ENCODE results near the gene PERCC1. TPM values are rescaled to one million over a fixed set of nuclear protein-coding genes. Genes with fewer than 3 reads are reported as not detected.
A peak's percentile ranks its signal among the peaks of the same experiment; 100 is the strongest.

Gene PERCC1
- total and polyA plus RNA-seq, 8 donors: 0.16 to 0.23 TPM; not detected in 6

GRCh38 chr16:1414532-1415260, 16.2 kb upstream of the PERCC1 start, which contains the start of gene UNKL:
Gene UNKL (minus strand): TSS chr16:1414704. CDS start chr16:1414691, 13 bp downstream.
- no peaks in the 10 kb centered on the region for H3K36me3 ChIP-seq
- peak; percentile 72 to 92 (median 83) for DNase-seq
- intact Hi-C loops (cut with DNase I): no loop called here
- peak within 1 kb of the TSS; percentile 87 to 94 (median 88) for H3K4me3 ChIP-seq
- no peak for TF ChIP-seq CTCF (IDR thresholded peaks at IDR 0.05)
- no peaks in the 10 kb centered on the region for H3K27me3 ChIP-seq
- no peak for FAIRE-seq
- peaks cover 0 to 12% (median 7%) of the 10 kb centered on the region in 3 donors for H3K4me1 ChIP-seq
- no peaks in the 10 kb centered on the region for H3K9me3 ChIP-seq
- WGBS, 2 donors: 1% methylated on average over 32 to 68 of the region's 72 CpGs
- peak; percentile 47 to 65 (median 59) for ATAC-seq
- H3K27ac ChIP-seq: peak within 1 kb of the TSS; percentile 53 to 72 (median 64)

- DNase-seq (no peak), FAIRE-seq (no peak), ATAC-seq (no peak)
- Histone ChIP-seq H3K4me3 (no peak overlapping the region), H3K27me3 (no peaks in the 10 kb centered on the region), H3K4me1 (peaks cover 0 to 17% (median 10%) of the 10 kb centered on the region in 3 donors), H3K36me3 (no peaks in the 10 kb centered on the region), H3K9me3 (no peaks in the 10 kb centered on the region), H3K27ac (no peak overlapping the region)
- intact Hi-C loops (cut with DNase I): no loop called here
- WGBS, 2 donors: 69 to 76% methylated on average over 3 of the region's 3 CpGs
- no peak for TF ChIP-seq CTCF (IDR thresholded peaks at IDR 0.05)
Observed at GRCh38 chr16:1416521-1416941, 14.3 kb upstream of the PERCC1 start.

GRCh38 chr16:1420111-1420539, 10.8 kb upstream of the PERCC1 start:
- H3K27ac ChIP-seq: peak overlapping the region; percentile 58 to 92 (median 85)
- no peaks in the 10 kb centered on the region for H3K36me3 ChIP-seq
- peak; percentile 1 to 7 (median 4) for ATAC-seq
- intact Hi-C loops (cut with DNase I): no loop called here
- no peaks in the 10 kb centered on the region for H3K9me3 ChIP-seq
- peak in 1 of 6 donors; percentile 22 for DNase-seq
- H3K4me3 ChIP-seq: peak overlapping the region; percentile 68 to 99 (median 77)
- H3K4me1 ChIP-seq: peaks cover 0 to 17% (median 10%) of the 10 kb centered on the region in 3 donors
- no peak for TF ChIP-seq CTCF (IDR thresholded peaks at IDR 0.05)
- 0 to 1% methylated on average over 22 of the region's 22 CpGs for WGBS, 2 donors
- no peak for FAIRE-seq
- no peaks in the 10 kb centered on the region for H3K27me3 ChIP-seq

- ATAC-seq (no peak), FAIRE-seq (no peak), DNase-seq (peak in 1 of 6 donors; percentile 18)
- Histone ChIP-seq H3K27ac (no peak overlapping the region), H3K4me1 (peaks cover 0 to 17% (median 10%) of the 10 kb centered on the region in 3 donors), H3K9me3 (no peaks in the 10 kb centered on the region), H3K36me3 (no peaks in the 10 kb centered on the region), H3K27me3 (no peaks in the 10 kb centered on the region), H3K4me3 (no peak overlapping the region)
- TF ChIP-seq CTCF (IDR thresholded peaks at IDR 0.05): no peak
- WGBS, 2 donors: 75 to 77% methylated on average over 10 of the region's 10 CpGs
- intact Hi-C loops (cut with DNase I): no loop called here
Observed at GRCh38 chr16:1422076-1422475, 8.8 kb upstream of the PERCC1 start.

GRCh38 chr16:1424028-1424427, 6.8 kb upstream of the PERCC1 start:
- H3K27ac ChIP-seq: no peak overlapping the region
- DNase-seq (peak in 1 of 6 donors; percentile 37), FAIRE-seq (no peak), ATAC-seq (no peak)
- no peaks in the 10 kb centered on the region for H3K36me3 ChIP-seq
- no peak for TF ChIP-seq CTCF (IDR thresholded peaks at IDR 0.05)
- WGBS, 2 donors: 91% methylated on average over 12 of the region's 12 CpGs
- H3K4me3 ChIP-seq: no peak overlapping the region
- H3K27me3 ChIP-seq: no peaks in the 10 kb centered on the region
- peaks cover 0 to 10% (median 10%) of the 10 kb centered on the region in 3 donors for H3K4me1 ChIP-seq
- intact Hi-C loops (cut with DNase I): no loop called here
- H3K9me3 ChIP-seq: no peaks in the 10 kb centered on the region

Data from pancreas (tissue), 10 donors.